Mesenchymal stem cell (in vitro differentiated cells and primary cell): ENCODE data around the gene ACTRT2.

Experiments used
- DNase-seq: peaks from one replicate; pipeline ENCODE4 v3.0.0-alpha.2; 2013
- H2AFZ ChIP-seq: one replicate; pipeline ENCODE4 v1.6.1; 2013; ENCODE audit warnings: low read depth, mild to moderate bottlenecking, control low read depth, inconsistent platforms, low read length, moderate library complexity
- H2AK5ac ChIP-seq: 2 replicates; pipeline ENCODE4 v1.6.1; 2013; ENCODE audit warnings: low read length, moderate library complexity, mild to moderate bottlenecking, inconsistent platforms; ENCODE audit not compliant: severe bottlenecking
- H2BK120ac ChIP-seq: one replicate; pipeline ENCODE4 v1.6.1; 2013; ENCODE audit warnings: low read depth, mild to moderate bottlenecking, inconsistent platforms, low read length, moderate library complexity
- H2BK12ac ChIP-seq, 2 experiments: one replicate each; pipeline ENCODE4 v1.6.1; 2013; ENCODE audit warnings: inconsistent platforms in 2 of 2, low read length in 2 of 2, mild to moderate bottlenecking in 2 of 2, moderate library complexity in 2 of 2, control low read depth in 1 of 2
- H2BK15ac ChIP-seq: one replicate; pipeline ENCODE4 v1.6.1; 2013; ENCODE audit warnings: mild to moderate bottlenecking, low read depth, inconsistent platforms; ENCODE audit not compliant: poor library complexity, severe bottlenecking
- H2BK5ac ChIP-seq: 2 replicates; pipeline ENCODE4 v1.6.1; 2013; ENCODE audit warnings: low read depth, mild to moderate bottlenecking, low read length, control low read depth, inconsistent platforms; ENCODE audit not compliant: poor library complexity, severe bottlenecking
- H3K14ac ChIP-seq, 2 experiments: one replicate each; pipeline ENCODE4 v1.6.1; 2013; ENCODE audit warnings: inconsistent platforms in 2 of 2, low read length in 2 of 2, control low read depth in 1 of 2, mild to moderate bottlenecking in 1 of 2, moderate library complexity in 1 of 2
- H3K18ac ChIP-seq, 2 experiments: one replicate each; pipeline ENCODE4 v1.6.1; 2013; ENCODE audit warnings: inconsistent platforms in 2 of 2, low read length in 2 of 2, control low read depth in 1 of 2, low read depth in 1 of 2, mild to moderate bottlenecking in 1 of 2
- H3K23ac ChIP-seq, 2 experiments: one replicate each; pipeline ENCODE4 v1.6.1; 2013; ENCODE audit warnings: inconsistent platforms in 2 of 2, low read length in 2 of 2, mild to moderate bottlenecking in 2 of 2, moderate library complexity in 2 of 2, control low read depth in 1 of 2
- H3K27ac ChIP-seq: 2 replicates; pipeline ENCODE4 v1.5.1; 2013; ENCODE audit warnings: mild to moderate bottlenecking, moderate library complexity, low read length, control low read depth, inconsistent platforms; ENCODE audit not compliant: poor library complexity, severe bottlenecking
- H3K27me3 ChIP-seq, 2 experiments: 2 replicates each; pipeline versions ENCODE4 v1.6.1 to v1.7.0; 2013; ENCODE audit warnings: low read length in 2 of 2, mild to moderate bottlenecking in 2 of 2, moderate library complexity in 2 of 2, control low read depth in 1 of 2, inconsistent platforms in 1 of 2; ENCODE audit not compliant: control insufficient read depth in 1 of 2, insufficient read depth in 1 of 2
- H3K36me3 ChIP-seq, 2 experiments: 2 replicates each; pipeline versions ENCODE4 v1.6.1 to v1.7.0; 2013; ENCODE audit warnings: low read length in 2 of 2, control low read depth in 1 of 2, inconsistent platforms in 1 of 2, low read depth in 1 of 2, mild to moderate bottlenecking in 1 of 2; ENCODE audit not compliant: insufficient read depth in 2 of 2, control insufficient read depth in 1 of 2
- H3K4ac ChIP-seq, 2 experiments: one replicate each; pipeline ENCODE4 v1.6.1; 2013; ENCODE audit warnings: inconsistent platforms in 2 of 2, low read length in 2 of 2, mild to moderate bottlenecking in 2 of 2, moderate library complexity in 2 of 2, control low read depth in 1 of 2, low read depth in 1 of 2
- H3K4me1 ChIP-seq: 2 replicates; pipeline ENCODE4 v1.6.1; 2013; ENCODE audit warnings: low read depth, low read length, control low read depth; ENCODE audit not compliant: control insufficient read depth, insufficient read depth
- H3K4me2 ChIP-seq: 2 replicates; pipeline ENCODE4 v1.6.1; 2013; ENCODE audit warnings: low read length, mild to moderate bottlenecking, inconsistent platforms; ENCODE audit not compliant: poor library complexity, severe bottlenecking
- H3K4me3 ChIP-seq, 2 experiments: 2 replicates each; pipeline versions ENCODE4 v1.5.1 to v1.7.0; 2013; ENCODE audit warnings: low read length in 2 of 2, mild to moderate bottlenecking in 2 of 2, control low read depth in 1 of 2, low read depth in 1 of 2; ENCODE audit not compliant: insufficient read depth in 1 of 2
- H3K79me1 ChIP-seq: replicated peaks from 2 replicates; pipeline ENCODE4 v1.6.1; 2013; ENCODE audit warnings: mild to moderate bottlenecking, control low read depth, low read length, inconsistent platforms; ENCODE audit not compliant: poor library complexity, severe bottlenecking
- H3K9ac ChIP-seq: 2 replicates; pipeline ENCODE4 v1.7.0; 2013; ENCODE audit warnings: mild to moderate bottlenecking, low read length, moderate library complexity
- H3K9me3 ChIP-seq: 2 replicates; pipeline ENCODE4 v1.7.0; 2013; ENCODE audit warnings: mild to moderate bottlenecking, low read length; ENCODE audit not compliant: control insufficient read depth
- H4K8ac ChIP-seq: one replicate; pipeline ENCODE4 v1.6.1; 2013; ENCODE audit warnings: inconsistent platforms, mild to moderate bottlenecking, low read length, moderate library complexity
- H4K91ac ChIP-seq: one replicate; pipeline ENCODE4 v1.6.1; 2013; ENCODE audit warnings: mild to moderate bottlenecking, low read length, inconsistent platforms
- WGBS: methylation state at CpG from one replicate; pipeline ENCODE4 v1.1.7; 2013; ENCODE audit warnings: mixed read lengths; 5-methylcytosine and 5-hydroxymethylcytosine counted together

Gene ACTRT2

DNA sequence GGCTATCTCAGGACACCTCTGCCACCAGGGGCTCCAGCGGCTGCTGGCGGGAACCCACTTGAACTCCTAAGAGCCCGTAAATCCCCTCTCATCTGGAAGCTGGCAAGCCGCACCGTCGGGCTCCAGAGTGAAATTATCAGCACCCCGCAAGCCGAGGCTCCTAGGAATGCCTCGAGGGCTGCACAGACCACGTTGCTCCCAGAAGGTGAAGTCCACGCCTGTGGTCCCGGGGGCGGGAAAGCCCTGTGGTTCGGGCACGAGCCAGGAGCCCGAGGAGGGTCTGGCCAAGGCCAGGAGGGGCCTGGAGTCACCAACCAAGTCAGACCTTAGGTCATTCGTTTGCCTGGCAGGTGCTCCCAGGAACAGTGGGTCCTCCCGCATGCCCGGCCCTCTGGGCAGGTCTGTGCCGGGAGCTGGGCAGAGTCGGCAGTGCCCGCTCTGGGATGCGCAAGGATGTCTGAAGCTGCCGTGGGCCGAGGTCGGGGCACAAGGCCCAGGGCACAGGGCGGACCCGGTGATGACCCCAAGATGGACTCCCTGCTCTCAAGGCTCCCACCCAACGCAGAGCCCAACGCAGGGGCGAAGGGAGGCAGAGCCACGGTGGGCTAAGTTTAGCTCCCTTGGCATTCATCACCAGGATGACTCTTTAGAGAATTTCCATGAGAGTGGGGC is 8.9 kb downstream of the ACTRT2 start:
- H2AK5ac ChIP-seq, result no peak overlapping the region
- no peak overlapping the region for H3K18ac ChIP-seq
- no peak overlapping the region for H2BK120ac ChIP-seq
- H3K27ac ChIP-seq, result no peak overlapping the region
- no peaks in the 10 kb centered on the region for H3K9me3 ChIP-seq
- H2BK5ac ChIP-seq, result no peak overlapping the region
- H3K14ac ChIP-seq, result no peak overlapping the region
- H3K4ac ChIP-seq, result no peak overlapping the region
- no peak for DNase-seq
- H3K4me1 ChIP-seq, result no peaks in the 10 kb centered on the region
- H2BK12ac ChIP-seq, result no peak overlapping the region
- H3K36me3 ChIP-seq, result no peaks in the 10 kb centered on the region
- H4K91ac ChIP-seq, result no peak overlapping the region
- H3K9ac ChIP-seq, result no peak overlapping the region
- H3K23ac ChIP-seq, result no peak overlapping the region
- H3K4me2 ChIP-seq, result no peak overlapping the region
- no peak overlapping the region for H4K8ac ChIP-seq
- H2BK15ac ChIP-seq, result no peak overlapping the region
- no peaks in the 10 kb centered on the region for H3K79me1 ChIP-seq
- H3K27me3 ChIP-seq, result peaks cover 0 to 54% of the 10 kb centered on the region in 2 experiments
- 86% methylated on average over 32 of the region's 32 CpGs for WGBS
- H2AFZ ChIP-seq, result no peak overlapping the region
- H3K4me3 ChIP-seq, result no peak overlapping the region

- Histone ChIP-seq H3K9me3 (no peaks in the 10 kb centered on the region), H4K8ac (no peak overlapping the region), H4K91ac (no peak overlapping the region), H3K4me2 (no peak overlapping the region), H2BK12ac (no peak overlapping the region), H3K9ac (no peak overlapping the region), H2AK5ac (no peak overlapping the region), H3K27ac (no peak overlapping the region), H3K36me3 (no peaks in the 10 kb centered on the region), H3K4me3 (no peak overlapping the region), H3K4me1 (no peaks in the 10 kb centered on the region), H3K79me1 (no peaks in the 10 kb centered on the region), H2BK15ac (no peak overlapping the region), H3K4ac (no peak overlapping the region), H2BK5ac (no peak overlapping the region), H3K27me3 (peaks cover 0 to 59% of the 10 kb centered on the region in 2 experiments), H3K18ac (no peak overlapping the region), H2AFZ (no peak overlapping the region), H3K23ac (no peak overlapping the region), H2BK120ac (no peak overlapping the region), H3K14ac (no peak overlapping the region)
- no peak for DNase-seq
- 83% methylated on average over 20 of the region's 22 CpGs for WGBS
These were observed 9.6 kb downstream of the ACTRT2 start for GRCh38 chr1:3030663-3031381.

DNA sequence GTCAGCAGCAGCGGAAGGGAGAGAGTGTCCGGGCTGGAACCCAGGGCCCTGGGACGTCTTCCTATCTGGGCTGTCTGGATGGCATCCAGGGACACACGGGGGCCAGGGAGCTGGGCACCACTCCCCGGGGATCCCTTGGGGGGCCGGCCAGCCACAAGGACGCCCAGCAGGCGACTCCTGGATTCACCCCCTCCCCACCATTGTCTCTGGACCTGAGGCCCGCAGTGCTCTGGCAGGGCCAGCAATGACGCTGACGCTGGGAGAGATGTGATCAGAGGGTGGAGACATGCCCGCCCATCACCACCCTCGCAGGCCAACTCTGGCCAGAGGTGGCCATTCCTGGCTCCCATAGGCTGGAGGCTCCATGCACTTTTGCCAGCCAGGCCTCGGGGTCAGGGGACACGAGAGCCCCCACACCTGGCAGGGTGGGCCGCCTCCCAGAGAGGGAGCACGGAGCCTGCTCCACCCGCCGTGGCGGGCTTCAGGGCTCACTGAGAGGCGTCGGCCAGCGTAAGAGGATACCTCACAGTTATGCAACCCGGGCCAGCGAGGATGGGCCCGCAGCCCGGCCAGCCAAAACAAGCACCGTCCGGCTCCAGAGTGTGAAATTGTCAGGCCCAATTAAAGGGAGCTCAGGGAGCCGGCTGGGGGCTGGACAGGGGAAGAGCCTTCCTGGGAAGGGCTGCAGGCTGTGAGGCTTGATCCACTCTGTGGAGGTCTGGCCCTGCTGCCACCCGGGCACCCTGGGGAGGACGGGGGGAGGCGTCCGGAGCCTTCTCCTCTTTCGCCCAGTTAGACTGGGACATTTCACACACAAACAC is 10.3 kb downstream of the ACTRT2 start:
- no peaks in the 10 kb centered on the region for H3K4me1 ChIP-seq
- WGBS, result 92% methylated on average over 26 of the region's 35 CpGs
- H4K91ac ChIP-seq, result no peak overlapping the region
- no peaks in the 10 kb centered on the region for H3K36me3 ChIP-seq
- no peak overlapping the region for H2AFZ ChIP-seq
- H3K14ac ChIP-seq, result no peak overlapping the region
- no peak for DNase-seq
- no peaks in the 10 kb centered on the region for H3K79me1 ChIP-seq
- H4K8ac ChIP-seq, result no peak overlapping the region
- no peak overlapping the region for H2AK5ac ChIP-seq
- no peak overlapping the region for H2BK5ac ChIP-seq
- H3K4me3 ChIP-seq, result no peak overlapping the region
- H2BK120ac ChIP-seq, result no peak overlapping the region
- H2BK12ac ChIP-seq, result no peak overlapping the region
- H2BK15ac ChIP-seq, result no peak overlapping the region
- H3K27me3 ChIP-seq, result peaks cover 0 to 66% of the 10 kb centered on the region in 2 experiments
- no peak overlapping the region for H3K4me2 ChIP-seq
- no peak overlapping the region for H3K9ac ChIP-seq
- H3K23ac ChIP-seq, result no peak overlapping the region
- no peak overlapping the region for H3K27ac ChIP-seq
- no peak overlapping the region for H3K4ac ChIP-seq
- no peak overlapping the region for H3K18ac ChIP-seq
- H3K9me3 ChIP-seq, result no peaks in the 10 kb centered on the region
